ENCODE results near the gene PF4V1. TPM values are rescaled to one million over a fixed set of nuclear protein-coding genes. Genes with fewer than 3 reads are reported as not detected.

PF4V1 gene
- total RNA-seq, 2 experiments from 2014 or later = not detected

- H3K27me3 Mint-ChIP-seq (ENCODE audit: low read depth) = peaks cover 22% of the 10 kb centered on the region
- CTCF ChIA-PET = no interaction called here
- no peaks in the 10 kb centered on the region for H3K9me3 Mint-ChIP-seq
- no peaks in the 10 kb centered on the region for H3K36me3 Mint-ChIP-seq (ENCODE audit: low read depth)
- DNase-seq = no peak
- peaks cover 3% of the 10 kb centered on the region for H3K4me1 Mint-ChIP-seq (ENCODE audit: low read depth)
- H3K27ac Mint-ChIP-seq = no peak overlapping the region
- no peak overlapping the region for H3K4me3 Mint-ChIP-seq
- intact Hi-C loops (cut with micrococcal nuclease) = loop anchor here (2.0 to 10.0 kb wide), 2 partner anchors 203 to 229 kb away; partner anchors contain the start of gene CXCL2
Observed at GRCh38 chr4:73865431-73866096, 12.5 kb downstream of the PF4V1 start.

GRCh38 chr4:73866246-73866645 is 13.2 kb downstream of the PF4V1 start:
- Mint-ChIP-seq H3K27ac (no peak overlapping the region), H3K4me1 (ENCODE audit: low read depth) (peaks cover 3% of the 10 kb centered on the region), H3K36me3 (ENCODE audit: low read depth) (no peaks in the 10 kb centered on the region), H3K4me3 (no peak overlapping the region), H3K9me3 (no peaks in the 10 kb centered on the region), H3K27me3 (ENCODE audit: low read depth) (peaks cover 26% of the 10 kb centered on the region)
- no peak for DNase-seq
- intact Hi-C loops (cut with micrococcal nuclease) = loop anchor here (10.0 kb wide), 1 partner anchor 229 kb away; the partner anchor contains the start of gene CXCL2
- CTCF ChIA-PET = no interaction called here

GRCh38 chr4:73867783-73868182 is 14.7 kb downstream of the PF4V1 start:
- H3K4me3 Mint-ChIP-seq = no peak overlapping the region
- no peaks in the 10 kb centered on the region for H3K9me3 Mint-ChIP-seq
- H3K4me1 Mint-ChIP-seq (ENCODE audit: low read depth) = peaks cover 3% of the 10 kb centered on the region
- H3K36me3 Mint-ChIP-seq (ENCODE audit: low read depth) = no peaks in the 10 kb centered on the region
- CTCF ChIA-PET = no interaction called here
- intact Hi-C loops (cut with micrococcal nuclease) = loop anchor here (10.0 kb wide), 1 partner anchor 227 kb away; the partner anchor contains the start of gene CXCL2
- DNase-seq = no peak
- H3K27me3 Mint-ChIP-seq (ENCODE audit: low read depth) = peaks cover 29% of the 10 kb centered on the region
- no peak overlapping the region for H3K27ac Mint-ChIP-seq

- H3K27me3 Mint-ChIP-seq (ENCODE audit: low read depth) = peaks cover 30% of the 10 kb centered on the region
- CTCF ChIA-PET = no interaction called here
- intact Hi-C loops (cut with micrococcal nuclease) = loop anchor here (10.0 kb wide), 1 partner anchor 226 kb away; the partner anchor contains the start of gene CXCL2
- no peaks in the 10 kb centered on the region for H3K9me3 Mint-ChIP-seq
- DNase-seq = no peak
- no peak overlapping the region for H3K27ac Mint-ChIP-seq
- no peak overlapping the region for H3K4me3 Mint-ChIP-seq
- H3K36me3 Mint-ChIP-seq (ENCODE audit: low read depth) = no peaks in the 10 kb centered on the region
- peaks cover 3% of the 10 kb centered on the region for H3K4me1 Mint-ChIP-seq (ENCODE audit: low read depth)
Observed at GRCh38 chr4:73868206-73869129, 15.4 kb downstream of the PF4V1 start.

GRCh38 chr4:73869130-73870055 is 16.3 kb downstream of the PF4V1 start, which contains the start of gene CXCL1:
TSS of gene CXCL1 (plus strand) at chr4:73869393. CDS start at chr4:73869471, 78 bp downstream.
- intact Hi-C loops (cut with micrococcal nuclease) = loop anchor here (10.0 kb wide), 1 partner anchor 225 kb away; the partner anchor contains the start of gene CXCL2
- Mint-ChIP-seq H3K27me3 (ENCODE audit: low read depth) (peaks cover 30% of the 10 kb centered on the region), H3K4me1 (ENCODE audit: low read depth) (peaks cover 3% of the 10 kb centered on the region), H3K9me3 (no peaks in the 10 kb centered on the region), H3K4me3 (no peak within 1 kb of the TSS), H3K36me3 (ENCODE audit: low read depth) (no peaks in the 10 kb centered on the region), H3K27ac (no peak within 1 kb of the TSS)
- DNase-seq = no peak
- CTCF ChIA-PET = no interaction called here

GRCh38 chr4:73870260-73870659 is 17.2 kb downstream of the PF4V1 start:
- DNase-seq = no peak
- intact Hi-C loops (cut with micrococcal nuclease) = no loop called here
- H3K36me3 Mint-ChIP-seq (ENCODE audit: low read depth) = no peaks in the 10 kb centered on the region
- H3K27me3 Mint-ChIP-seq (ENCODE audit: low read depth) = peaks cover 30% of the 10 kb centered on the region
- H3K4me1 Mint-ChIP-seq (ENCODE audit: low read depth) = peaks cover 3% of the 10 kb centered on the region
- no peak overlapping the region for H3K4me3 Mint-ChIP-seq
- H3K27ac Mint-ChIP-seq = no peak overlapping the region
- CTCF ChIA-PET = no interaction called here
- H3K9me3 Mint-ChIP-seq = no peaks in the 10 kb centered on the region

GRCh38 chr4:73870768-73871167 is 17.7 kb downstream of the PF4V1 start:
- no peaks in the 10 kb centered on the region for H3K36me3 Mint-ChIP-seq (ENCODE audit: low read depth)
- H3K27ac Mint-ChIP-seq = no peak overlapping the region
- H3K4me3 Mint-ChIP-seq = no peak overlapping the region
- H3K27me3 Mint-ChIP-seq (ENCODE audit: low read depth) = peaks cover 30% of the 10 kb centered on the region
- CTCF ChIA-PET = no interaction called here
- peaks cover 3% of the 10 kb centered on the region for H3K4me1 Mint-ChIP-seq (ENCODE audit: low read depth)
- DNase-seq = no peak
- no peaks in the 10 kb centered on the region for H3K9me3 Mint-ChIP-seq
- intact Hi-C loops (cut with micrococcal nuclease) = no loop called here

GRCh38 chr4:73871511-73872310 is 18.6 kb downstream of the PF4V1 start:
- no peaks in the 10 kb centered on the region for H3K9me3 Mint-ChIP-seq
- H3K4me1 Mint-ChIP-seq (ENCODE audit: low read depth) = peaks cover 3% of the 10 kb centered on the region
- H3K27ac Mint-ChIP-seq = no peak overlapping the region
- H3K36me3 Mint-ChIP-seq (ENCODE audit: low read depth) = no peaks in the 10 kb centered on the region
- H3K4me3 Mint-ChIP-seq = no peak overlapping the region
- intact Hi-C loops (cut with micrococcal nuclease) = no loop called here
- no peak for DNase-seq
- H3K27me3 Mint-ChIP-seq (ENCODE audit: low read depth) = peaks cover 30% of the 10 kb centered on the region
- CTCF ChIA-PET = no interaction called here

- intact Hi-C loops (cut with micrococcal nuclease) = no loop called here
- DNase-seq = no peak
- CTCF ChIA-PET = no interaction called here
- H3K9me3 Mint-ChIP-seq = no peaks in the 10 kb centered on the region
- peaks cover 3% of the 10 kb centered on the region for H3K4me1 Mint-ChIP-seq (ENCODE audit: low read depth)
- H3K4me3 Mint-ChIP-seq = no peak overlapping the region
- H3K27ac Mint-ChIP-seq = no peak overlapping the region
- H3K27me3 Mint-ChIP-seq (ENCODE audit: low read depth) = peaks cover 30% of the 10 kb centered on the region
- no peaks in the 10 kb centered on the region for H3K36me3 Mint-ChIP-seq (ENCODE audit: low read depth)
Observed at GRCh38 chr4:73872316-73873108, 19.4 kb downstream of the PF4V1 start.

- no peaks in the 10 kb centered on the region for H3K4me1 Mint-ChIP-seq (ENCODE audit: low read depth)
- peaks cover 19% of the 10 kb centered on the region for H3K27me3 Mint-ChIP-seq (ENCODE audit: low read depth)
- H3K27ac Mint-ChIP-seq = no peak overlapping the region
- CTCF ChIA-PET = no interaction called here
- intact Hi-C loops (cut with micrococcal nuclease) = no loop called here
- H3K9me3 Mint-ChIP-seq = no peaks in the 10 kb centered on the region
- no peaks in the 10 kb centered on the region for H3K36me3 Mint-ChIP-seq (ENCODE audit: low read depth)
- DNase-seq = no peak
- H3K4me3 Mint-ChIP-seq = no peak overlapping the region
Observed at GRCh38 chr4:73874386-73874785, 21.3 kb downstream of the PF4V1 start.

- DNase-seq = no peak
- Mint-ChIP-seq H3K4me3 (no peak overlapping the region), H3K27ac (no peak overlapping the region), H3K27me3 (ENCODE audit: low read depth) (peaks cover 9% of the 10 kb centered on the region), H3K4me1 (ENCODE audit: low read depth) (no peaks in the 10 kb centered on the region), H3K9me3 (no peaks in the 10 kb centered on the region), H3K36me3 (ENCODE audit: low read depth) (no peaks in the 10 kb centered on the region)
- intact Hi-C loops (cut with micrococcal nuclease) = no loop called here
- CTCF ChIA-PET = no interaction called here
Observed at GRCh38 chr4:73875401-73875800, 22.3 kb downstream of the PF4V1 start.

All from activated naive CD4-positive, alpha-beta T cell treated with anti-CD3 and anti-CD28 coated beads for 36 hours (primary cell).